ENCODE data around the gene SQSTM1.

SQSTM1 gene

DNA sequence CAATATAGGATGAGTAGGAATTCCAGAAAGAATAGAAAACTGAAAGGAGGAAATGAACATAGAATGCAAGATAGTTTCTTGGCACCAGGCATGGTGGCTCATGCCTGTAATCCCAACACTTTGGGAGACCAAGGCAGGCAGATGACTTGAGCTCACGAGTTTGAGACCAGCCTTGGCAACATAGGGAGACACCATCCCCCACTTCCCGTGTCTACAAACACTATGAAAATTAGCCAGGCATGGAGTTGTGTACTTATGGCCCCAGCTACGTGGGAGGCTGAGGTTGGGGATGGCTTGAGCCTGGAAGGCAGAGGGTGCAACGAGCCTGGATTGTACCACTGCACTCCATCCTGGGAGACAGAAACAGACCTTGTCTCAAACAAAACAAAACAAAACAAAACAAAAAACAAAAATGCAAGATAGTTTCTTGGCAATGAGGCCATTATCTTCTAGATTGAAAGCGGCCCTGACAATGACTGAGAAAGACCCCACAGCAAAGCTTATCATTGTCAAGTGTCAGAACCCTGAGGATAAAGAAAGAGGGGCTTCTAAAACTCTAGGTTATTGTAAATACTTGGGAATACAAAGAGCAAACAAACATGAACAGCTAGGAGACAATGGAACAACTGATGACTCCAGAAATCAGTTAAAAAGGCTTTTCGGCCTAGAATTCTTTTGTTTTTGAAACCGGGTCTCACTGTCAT lies 9.2 kb downstream of the SQSTM1 start:
- no peak overlapping the region for H3K4me2 ChIP-seq
- H3K36me3 ChIP-seq (ENCODE audit: insufficient read depth): no peaks in the 10 kb centered on the region; the same call in 1 of the 2 replicates
- no peak overlapping the region for H2AFZ ChIP-seq (ENCODE audit: low read depth)
- no peaks in the 10 kb centered on the region for H3K4me1 ChIP-seq (ENCODE audit: low read depth, poor library complexity, severe bottlenecking)
- H3K27me3 ChIP-seq (ENCODE audit: insufficient read depth, low read depth): no peaks in the 10 kb centered on the region
- no peak for TF ChIP-seq CTCF (conservative IDR thresholded peaks at IDR 0.05; ENCODE audit: low read depth, low read length)
- H4K20me1 ChIP-seq (ENCODE audit: insufficient read depth): no peaks in the 10 kb centered on the region
- H3K27ac ChIP-seq: no peak overlapping the region
- no peaks in the 10 kb centered on the region for H3K79me2 ChIP-seq (ENCODE audit: insufficient read depth, low read depth)
- H3K9ac ChIP-seq: no peak overlapping the region
- H3K4me3 ChIP-seq (IDR thresholded peaks at IDR 0.05; ENCODE audit: insufficient read depth, low read depth, low read length): no peak overlapping the region

DNA sequence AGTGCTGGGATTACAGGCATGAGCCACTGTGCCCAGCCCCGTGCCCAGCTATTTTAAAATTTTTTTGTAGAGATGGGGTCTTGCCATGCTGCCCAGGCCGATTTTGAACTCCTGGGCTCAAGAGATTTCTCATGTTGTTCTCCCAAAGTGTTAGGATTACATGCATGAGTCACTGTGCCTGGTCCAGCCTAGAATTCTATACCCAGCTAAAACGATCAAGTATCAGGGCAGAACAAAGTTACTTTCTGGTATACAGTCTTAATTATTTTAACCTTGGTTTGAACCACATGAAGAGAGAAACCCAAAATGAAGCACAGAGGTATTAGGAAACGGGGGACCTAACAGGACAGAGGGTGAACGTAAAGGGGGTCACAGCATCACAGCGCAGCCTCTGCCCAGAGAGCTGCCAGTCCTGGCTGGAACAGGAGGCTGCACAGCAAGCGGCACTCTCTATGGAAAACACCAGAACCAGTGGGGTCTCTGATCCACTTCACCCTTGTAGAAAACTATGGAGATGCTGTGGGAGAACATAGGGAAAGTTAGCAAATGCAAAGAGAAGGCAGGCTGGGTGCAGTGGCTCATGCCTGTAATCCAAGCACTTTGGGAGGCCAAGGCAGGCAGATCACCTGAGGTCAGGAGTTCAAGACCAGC lies 10.2 kb downstream of the SQSTM1 start:
- H4K20me1 ChIP-seq (ENCODE audit: insufficient read depth): no peaks in the 10 kb centered on the region
- no peak for TF ChIP-seq CTCF (conservative IDR thresholded peaks at IDR 0.05; ENCODE audit: low read depth, low read length)
- H3K4me1 ChIP-seq (ENCODE audit: low read depth, poor library complexity, severe bottlenecking): no peaks in the 10 kb centered on the region
- no peaks in the 10 kb centered on the region; the same call in 1 of the 2 replicates for H3K36me3 ChIP-seq (ENCODE audit: insufficient read depth)
- H3K27ac ChIP-seq: no peak overlapping the region
- H3K27me3 ChIP-seq (ENCODE audit: insufficient read depth, low read depth): no peaks in the 10 kb centered on the region
- H2AFZ ChIP-seq (ENCODE audit: low read depth): no peak overlapping the region
- H3K9ac ChIP-seq: no peak overlapping the region
- no peaks in the 10 kb centered on the region for H3K79me2 ChIP-seq (ENCODE audit: insufficient read depth, low read depth)
- H3K4me3 ChIP-seq (IDR thresholded peaks at IDR 0.05; ENCODE audit: insufficient read depth, low read depth, low read length): no peak overlapping the region
- H3K4me2 ChIP-seq: no peak overlapping the region

DNA sequence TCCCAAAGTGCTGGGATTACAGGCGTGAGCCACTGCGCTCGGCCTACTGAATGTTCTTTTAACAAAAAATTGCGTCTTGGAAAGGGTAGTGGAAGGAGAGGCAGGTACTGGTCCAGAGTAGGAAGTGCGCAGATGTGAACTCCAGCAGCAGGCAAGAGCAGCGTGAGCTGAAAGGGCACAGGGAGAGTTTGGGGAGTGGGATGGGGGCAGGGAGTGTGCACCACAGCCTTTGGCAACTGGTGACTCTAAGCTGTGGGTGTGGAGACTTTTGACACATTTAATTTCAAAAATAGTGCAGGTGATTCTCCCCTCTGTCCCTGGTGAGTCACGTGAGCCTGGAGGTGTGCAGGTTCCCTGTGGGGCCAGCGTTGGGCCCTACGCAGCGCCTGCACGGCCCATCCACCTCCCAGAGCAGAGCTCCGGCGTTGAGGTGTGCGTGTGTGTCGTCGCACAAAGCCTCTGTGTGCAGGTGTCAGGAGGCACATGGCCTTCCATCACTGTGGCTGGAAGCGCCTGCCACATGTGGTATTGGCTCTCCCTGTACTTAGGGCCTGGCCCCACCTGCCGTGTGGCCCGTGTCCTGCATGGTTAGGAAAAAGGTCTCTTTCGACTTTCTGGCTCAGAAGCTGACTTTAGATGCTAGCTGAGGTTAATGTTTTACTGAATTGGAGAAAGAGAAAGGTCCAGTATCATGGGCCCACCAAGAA lies 11.5 kb downstream of the SQSTM1 start:
- Histone ChIP-seq H3K4me1 (ENCODE audit: low read depth, poor library complexity, severe bottlenecking) (peaks cover 5% of the 10 kb centered on the region), H3K36me3 (ENCODE audit: insufficient read depth) (no peaks in the 10 kb centered on the region; the same call in 1 of the 2 replicates), H3K27me3 (ENCODE audit: insufficient read depth, low read depth) (no peaks in the 10 kb centered on the region), H3K79me2 (ENCODE audit: insufficient read depth, low read depth) (no peaks in the 10 kb centered on the region), H3K4me3 (IDR thresholded peaks at IDR 0.05; ENCODE audit: insufficient read depth, low read depth, low read length) (no peak overlapping the region), H3K4me2 (no peak overlapping the region), H3K27ac (no peak overlapping the region), H2AFZ (ENCODE audit: low read depth) (no peak overlapping the region), H3K9ac (no peak overlapping the region), H4K20me1 (ENCODE audit: insufficient read depth) (no peaks in the 10 kb centered on the region)
- no peak for TF ChIP-seq CTCF (conservative IDR thresholded peaks at IDR 0.05; ENCODE audit: low read depth, low read length)

GRCh38 chr5:179833056-179833708 lies 12.5 kb downstream of the SQSTM1 start:
- Histone ChIP-seq H3K79me2 (ENCODE audit: insufficient read depth, low read depth) (no peaks in the 10 kb centered on the region), H4K20me1 (ENCODE audit: insufficient read depth) (no peaks in the 10 kb centered on the region), H3K27me3 (ENCODE audit: insufficient read depth, low read depth) (no peaks in the 10 kb centered on the region), H3K4me1 (ENCODE audit: low read depth, poor library complexity, severe bottlenecking) (peaks cover 5% of the 10 kb centered on the region), H2AFZ (ENCODE audit: low read depth) (no peak overlapping the region), H3K36me3 (ENCODE audit: insufficient read depth) (no peaks in the 10 kb centered on the region; the same call in 1 of the 2 replicates), H3K9ac (no peak overlapping the region), H3K4me2 (no peak overlapping the region), H3K4me3 (IDR thresholded peaks at IDR 0.05; ENCODE audit: insufficient read depth, low read depth, low read length) (no peak overlapping the region), H3K27ac (no peak overlapping the region)
- TF ChIP-seq CTCF (conservative IDR thresholded peaks at IDR 0.05; ENCODE audit: low read depth, low read length): no peak

All from KMS-11 (cell line).